ENCODE measurements around the gene AEBP1. TPM values are rescaled to one million over a fixed set of nuclear protein-coding genes. Genes with fewer than 3 reads are reported as not detected.

AEBP1 gene
- total RNA-seq, 2 experiments from 2014 or later: 4.1 to 4.8 TPM

DNA sequence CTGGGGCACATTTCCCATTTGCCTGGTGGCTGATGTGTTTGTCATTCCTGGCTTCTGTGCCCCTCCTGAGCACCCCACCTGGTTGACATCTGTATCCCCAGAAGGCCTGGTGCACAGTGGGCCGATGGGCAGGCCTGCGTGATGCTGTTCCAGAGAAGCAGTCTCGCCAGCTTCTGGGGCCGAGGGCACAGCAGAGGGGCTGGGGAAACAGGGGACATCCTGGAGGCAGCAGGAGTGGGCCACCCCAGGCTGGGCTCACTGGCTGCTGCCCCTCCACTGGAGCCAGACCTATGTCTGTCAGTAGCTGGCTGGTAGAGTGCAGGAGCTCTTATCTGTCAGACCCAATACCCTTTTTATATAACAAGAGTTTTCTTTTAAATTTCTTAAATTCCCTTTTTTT lies 37.9 kb downstream of the AEBP1 start:
- ChIA-PET CTCF (interaction anchor here (0.6 to 1.4 kb wide), 8 partner anchors 11 to 107 kb away, joined by 3 to 5 read pairs (median 3); no protein-coding TSS in a partner anchor), POLR2A (interaction anchor here (0.6 kb wide), 1 partner anchor 64 kb away, joined by 5 read pairs; no protein-coding TSS in a partner anchor)
- Mint-ChIP-seq H3K27ac (no peak overlapping the region), H3K27me3 (peaks cover 16% of the 10 kb centered on the region), H3K36me3 (ENCODE audit: low read depth) (no peaks in the 10 kb centered on the region), H3K9me3 (no peaks in the 10 kb centered on the region), H3K4me1 (peaks cover 11% of the 10 kb centered on the region), H3K4me3 (no peak overlapping the region)
- DNase-seq: no peak

DNA sequence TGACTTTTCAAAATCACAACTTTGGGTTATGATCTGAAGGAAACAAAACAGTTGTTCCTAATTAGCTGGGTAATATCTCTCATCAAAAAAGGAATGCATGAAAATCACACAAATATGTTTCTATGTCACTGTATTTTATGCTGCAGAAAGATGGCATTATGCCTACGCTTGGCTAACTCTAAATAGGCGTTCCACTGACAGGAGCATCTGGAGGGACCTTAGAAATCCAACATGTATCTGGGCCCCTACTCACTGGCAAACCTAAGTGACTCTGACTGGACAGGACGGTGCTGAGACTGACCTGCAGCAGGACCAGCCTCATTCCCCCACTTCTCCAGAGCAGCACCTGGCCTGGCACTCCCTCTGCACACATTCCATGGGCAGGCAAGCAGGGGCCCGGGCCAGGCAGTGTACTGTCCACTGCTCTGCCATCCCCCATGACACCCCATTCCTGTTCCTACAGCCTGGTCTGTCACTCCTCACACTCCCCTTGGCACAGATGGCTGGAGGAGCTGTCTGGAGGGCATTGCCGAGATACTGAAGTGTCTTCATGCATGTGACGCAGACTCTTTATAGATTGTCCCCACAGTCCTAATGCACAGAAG lies 39.6 kb downstream of the AEBP1 start:
- Mint-ChIP-seq H3K9me3 (no peaks in the 10 kb centered on the region), H3K27me3 (peaks cover 17% of the 10 kb centered on the region), H3K4me1 (peaks cover 11% of the 10 kb centered on the region), H3K27ac (no peak overlapping the region), H3K36me3 (ENCODE audit: low read depth) (no peaks in the 10 kb centered on the region), H3K4me3 (no peak overlapping the region)
- CTCF ChIA-PET: interaction anchor here (2.2 kb wide), 1 partner anchor 10 kb away, joined by 5 read pairs; no protein-coding TSS in a partner anchor
- no peak for DNase-seq
- POLR2A ChIA-PET: no interaction called here

DNA sequence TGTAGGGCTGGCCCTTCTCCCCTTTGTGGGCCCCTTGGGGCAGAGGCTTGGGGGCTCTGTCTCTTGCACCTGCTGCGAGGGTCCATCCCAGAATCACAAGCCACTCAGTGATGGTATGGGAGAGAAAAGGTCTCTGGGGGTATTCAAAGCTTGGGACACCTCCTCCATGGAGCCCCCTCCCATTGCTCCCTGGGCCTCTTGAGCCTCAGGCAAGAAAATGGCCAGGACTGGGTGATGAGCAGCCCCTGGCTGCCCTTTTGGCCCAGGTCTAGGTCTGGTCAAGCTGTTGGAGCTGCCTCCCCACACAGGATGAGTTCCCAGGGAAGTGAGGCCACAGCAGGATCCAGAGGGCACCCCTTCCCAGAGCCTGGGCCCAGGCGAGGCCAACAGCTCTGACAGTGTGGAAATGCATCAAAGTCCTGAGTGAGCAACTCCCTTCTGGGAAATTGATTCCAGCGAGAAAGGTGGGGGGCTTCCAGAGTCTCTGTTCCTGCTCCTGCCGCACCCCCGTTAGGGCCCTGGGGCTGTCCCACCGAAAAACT lies 40.4 kb downstream of the AEBP1 start:
- Mint-ChIP-seq H3K27me3 (peaks cover 19% of the 10 kb centered on the region), H3K4me3 (no peak overlapping the region), H3K4me1 (peaks cover 11% of the 10 kb centered on the region), H3K36me3 (ENCODE audit: low read depth) (no peaks in the 10 kb centered on the region), H3K27ac (no peak overlapping the region), H3K9me3 (no peaks in the 10 kb centered on the region)
- CTCF ChIA-PET: interaction anchor here (2.2 kb wide), 1 partner anchor 11 kb away, joined by 5 read pairs; no protein-coding TSS in a partner anchor
- no peak for DNase-seq
- POLR2A ChIA-PET: no interaction called here

DNA sequence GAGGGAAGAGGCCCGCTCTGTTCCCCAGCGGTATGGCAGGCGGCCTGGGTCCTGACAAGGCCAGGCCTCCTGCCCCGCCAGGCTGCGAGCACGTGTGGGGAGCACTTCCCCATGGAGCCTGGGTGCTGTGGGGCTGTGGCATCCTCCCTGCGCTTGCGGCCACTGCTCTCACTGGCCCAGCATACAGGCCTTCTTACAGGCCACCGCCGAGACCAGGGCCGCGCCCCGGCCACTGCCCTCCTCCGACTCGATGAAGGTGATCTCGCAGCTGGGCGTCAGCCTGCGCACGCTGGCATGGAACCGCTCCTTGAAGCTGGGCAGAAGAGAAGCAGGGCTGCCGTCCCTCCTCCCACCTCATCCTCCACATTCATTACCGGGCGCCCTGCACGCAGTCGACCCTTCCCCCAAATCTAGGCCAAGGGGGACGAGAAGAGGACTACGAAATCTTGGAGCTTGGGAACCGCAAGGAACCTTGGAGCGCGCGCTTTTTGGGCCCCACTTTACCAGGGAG lies 40.9 kb downstream of the AEBP1 start:
- POLR2A ChIA-PET: no interaction called here
- H3K4me1 Mint-ChIP-seq: peaks cover 11% of the 10 kb centered on the region
- peak overlapping the region; percentile 10 for H3K4me3 Mint-ChIP-seq
- no peaks in the 10 kb centered on the region for H3K36me3 Mint-ChIP-seq (ENCODE audit: low read depth)
- H3K27me3 Mint-ChIP-seq: peaks cover 19% of the 10 kb centered on the region
- H3K27ac Mint-ChIP-seq: no peak overlapping the region
- CTCF ChIA-PET: interaction anchor here (2.2 kb wide), 1 partner anchor 11 kb away, joined by 5 read pairs; no protein-coding TSS in a partner anchor
- DNase-seq: no peak
- no peaks in the 10 kb centered on the region for H3K9me3 Mint-ChIP-seq

DNA sequence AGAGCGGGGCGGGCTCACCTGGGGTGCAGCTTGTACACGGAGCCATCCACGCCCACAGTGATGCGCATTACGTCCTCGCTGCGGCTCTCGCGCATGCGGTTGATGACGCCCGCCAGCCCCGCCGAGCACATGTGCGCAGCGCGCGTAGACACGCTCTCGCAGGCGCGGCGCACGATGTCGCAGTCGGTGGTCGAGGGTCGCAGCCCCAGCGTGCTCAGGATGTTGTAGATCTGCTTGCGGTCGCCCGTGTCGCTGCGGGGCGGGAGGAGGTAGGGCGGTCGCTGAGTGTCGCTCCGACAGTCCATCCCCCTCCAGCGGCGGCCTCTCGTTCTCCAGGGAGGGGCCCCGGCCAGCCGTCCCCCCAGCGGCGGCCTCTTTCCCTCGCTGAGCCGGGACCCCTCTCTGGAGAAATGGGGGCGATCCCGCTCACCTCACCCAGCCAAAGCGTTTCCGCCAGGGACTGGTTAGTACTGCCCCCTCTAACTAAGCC lies 41.4 kb downstream of the AEBP1 start:
- H3K4me1 Mint-ChIP-seq: peaks cover 11% of the 10 kb centered on the region
- ChIA-PET POLR2A (no interaction called here), CTCF (interaction anchor here (2.2 kb wide), 1 partner anchor 12 kb away, joined by 5 read pairs; no protein-coding TSS in a partner anchor)
- H3K9me3 Mint-ChIP-seq: no peaks in the 10 kb centered on the region
- H3K4me3 Mint-ChIP-seq: peak overlapping the region; percentile 50
- peak overlapping the region; percentile 64 for H3K27ac Mint-ChIP-seq
- no peaks in the 10 kb centered on the region for H3K36me3 Mint-ChIP-seq (ENCODE audit: low read depth)
- H3K27me3 Mint-ChIP-seq: peaks cover 19% of the 10 kb centered on the region
- DNase-seq: peak; percentile 43

DNA sequence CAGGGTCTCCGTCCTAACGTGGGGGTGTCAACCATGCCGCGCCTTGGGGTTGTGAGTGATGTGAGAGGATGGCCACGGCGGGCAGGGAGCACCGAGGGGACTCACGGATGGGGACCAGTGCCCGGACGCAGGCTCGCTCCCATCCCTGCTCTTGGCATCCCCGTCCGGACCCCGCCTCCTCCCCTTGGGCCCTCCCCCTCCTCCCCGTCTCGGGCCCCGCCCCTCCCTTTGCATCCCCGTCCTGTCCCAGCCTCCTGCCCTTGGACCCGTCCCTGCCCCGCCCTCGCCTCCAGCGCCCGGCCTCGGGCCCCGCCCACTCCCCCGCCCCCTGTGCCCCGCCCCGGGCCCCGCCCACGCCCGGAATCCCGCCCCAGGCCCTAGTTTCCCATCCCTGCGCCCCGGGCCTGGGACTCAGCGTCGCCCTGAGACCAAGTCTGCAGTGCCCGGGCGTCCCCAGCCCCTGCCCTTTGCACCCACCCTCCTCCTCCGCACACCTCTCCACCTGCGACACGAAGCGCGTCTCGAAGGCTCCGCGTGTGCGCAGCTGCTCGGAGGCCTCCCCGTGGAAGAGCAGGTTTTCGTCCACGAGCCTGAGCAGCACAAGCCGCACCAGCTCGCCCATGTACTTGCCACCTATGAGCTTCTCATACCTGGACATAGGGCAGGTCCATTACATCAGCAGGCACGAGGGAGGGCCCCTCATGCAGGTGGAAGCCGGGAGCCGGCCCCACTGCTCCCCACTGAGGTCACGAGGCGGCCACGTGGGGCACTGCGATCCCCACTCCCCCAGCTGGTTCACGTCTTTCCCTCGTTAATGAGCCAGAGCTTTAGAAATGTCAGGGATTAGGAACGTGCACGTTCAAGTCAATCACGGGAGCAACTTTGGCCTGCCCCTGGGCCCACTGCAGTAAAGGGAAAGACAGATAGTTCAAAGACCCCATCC lies 42.1 kb downstream of the AEBP1 start:
- Mint-ChIP-seq H3K27ac (no peak overlapping the region), H3K27me3 (peaks cover 19% of the 10 kb centered on the region), H3K4me3 (peak overlapping the region; percentile 50), H3K4me1 (peaks cover 11% of the 10 kb centered on the region), H3K36me3 (ENCODE audit: low read depth) (no peaks in the 10 kb centered on the region), H3K9me3 (no peaks in the 10 kb centered on the region)
- CTCF ChIA-PET: interaction anchor here (1.0 to 1.8 kb wide), 4 partner anchors 9 to 127 kb away, joined by 3 to 6 read pairs (median 4); no protein-coding TSS in a partner anchor
- POLR2A ChIA-PET: no interaction called here
- DNase-seq: peak; percentile 68

DNA sequence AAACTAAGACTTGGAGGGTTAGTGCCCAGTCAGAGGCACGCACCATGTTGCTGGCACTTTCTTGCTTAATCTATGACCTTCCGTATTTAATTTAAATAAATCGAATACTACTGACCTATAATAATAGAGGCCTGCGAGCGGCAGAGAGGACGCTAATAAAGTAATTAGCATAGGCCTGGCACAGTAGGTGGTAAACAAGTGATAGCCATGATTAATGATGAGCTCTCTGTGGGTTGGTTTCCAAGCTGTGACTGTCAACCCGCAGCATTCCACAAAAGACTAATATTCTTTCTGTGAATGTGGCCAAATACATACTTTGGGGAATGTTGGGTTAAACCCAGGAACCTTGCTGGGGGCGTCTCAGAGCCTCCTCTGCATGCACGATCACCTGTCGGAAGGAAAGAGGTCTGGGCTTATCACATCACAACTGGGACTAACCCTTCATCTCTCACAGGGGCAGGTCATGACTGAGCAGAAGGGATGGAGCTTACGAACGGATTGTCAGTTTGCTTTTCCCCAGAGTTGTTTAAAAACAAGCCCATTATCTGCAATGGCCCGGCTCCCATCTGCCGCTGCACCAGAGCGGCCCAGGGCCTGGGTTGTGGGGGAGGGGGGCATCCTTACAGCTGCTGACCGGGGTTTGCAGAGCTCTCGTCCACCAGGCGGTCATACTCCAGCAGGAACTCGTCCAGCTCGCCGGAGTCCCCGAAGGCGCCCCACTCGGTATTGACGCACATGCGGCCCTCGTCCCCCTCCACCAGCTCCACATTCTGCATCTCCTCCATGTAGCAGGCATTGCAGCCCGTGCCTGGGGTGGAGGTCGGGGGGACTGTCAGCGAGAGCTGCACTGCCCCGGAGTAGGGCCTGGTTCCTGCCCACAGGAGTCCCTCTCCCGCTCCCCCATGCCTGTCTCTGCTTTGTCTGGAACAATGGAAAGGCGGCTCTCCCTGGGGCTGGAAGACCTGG lies 43.2 kb downstream of the AEBP1 start:
- POLR2A ChIA-PET: no interaction called here
- Mint-ChIP-seq H3K4me3 (no peak overlapping the region), H3K4me1 (peaks cover 11% of the 10 kb centered on the region), H3K27me3 (peaks cover 19% of the 10 kb centered on the region), H3K27ac (no peak overlapping the region), H3K9me3 (no peaks in the 10 kb centered on the region), H3K36me3 (ENCODE audit: low read depth) (no peaks in the 10 kb centered on the region)
- DNase-seq: no peak
- CTCF ChIA-PET: interaction anchor here (0.7 to 1.8 kb wide), 5 partner anchors 10 to 208 kb away, joined by 3 to 6 read pairs (median 3); no protein-coding TSS in a partner anchor

DNA sequence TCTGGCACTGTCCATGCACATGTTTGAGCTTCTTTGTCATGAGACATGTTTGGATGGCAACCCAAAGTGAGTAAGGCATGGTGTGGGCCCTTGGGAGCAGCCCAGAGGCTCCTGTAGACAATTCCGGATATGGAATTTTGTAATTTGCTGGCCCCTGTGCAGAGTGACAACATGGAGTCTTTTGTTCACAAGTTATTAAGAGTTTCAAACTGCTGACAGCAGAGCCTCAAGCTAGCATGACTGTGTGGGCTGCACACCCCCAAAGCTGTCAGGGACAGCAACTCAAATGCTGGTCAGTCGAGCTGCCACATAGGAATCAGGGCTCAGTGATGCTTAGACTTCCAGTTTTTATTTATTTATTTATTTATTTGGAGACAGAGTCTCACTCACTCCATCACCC lies 44.0 kb downstream of the AEBP1 start:
- no peak overlapping the region for H3K4me3 Mint-ChIP-seq

DNA sequence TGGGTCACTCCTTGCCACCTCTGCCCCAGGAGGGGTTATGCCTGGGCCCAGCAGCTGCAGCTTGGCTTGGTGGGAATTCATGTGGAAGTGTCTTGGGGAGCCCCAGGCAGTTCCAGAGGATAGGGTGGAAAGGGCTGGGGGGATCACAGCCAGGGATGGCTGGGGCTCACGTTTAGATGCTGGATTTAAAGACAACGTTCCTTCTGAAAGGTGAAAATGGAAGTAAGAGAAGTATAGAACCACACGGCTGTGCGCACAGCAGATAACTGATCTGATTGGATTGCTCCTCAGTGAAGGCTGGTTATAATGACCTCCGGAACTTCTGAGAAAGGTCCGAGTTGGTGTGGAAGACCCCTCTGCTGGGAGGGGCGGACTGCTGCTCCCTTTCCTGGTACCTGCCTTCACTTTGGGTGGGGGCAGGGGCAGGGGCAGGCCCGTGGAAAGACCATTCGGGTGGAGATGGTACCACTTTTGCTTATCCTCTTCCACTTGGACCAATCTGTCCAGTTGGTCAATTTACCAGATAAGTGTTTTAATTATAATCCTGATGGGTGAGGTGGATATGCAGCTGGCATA lies 44.9 kb downstream of the AEBP1 start:
- no peak overlapping the region for H3K4me3 Mint-ChIP-seq

More for the DNA sequence above, 44.0 kb downstream of the AEBP1 start:
- H3K27ac Mint-ChIP-seq: no peak overlapping the region
- H3K9me3 Mint-ChIP-seq: no peaks in the 10 kb centered on the region
- H3K4me1 Mint-ChIP-seq: peaks cover 11% of the 10 kb centered on the region
- DNase-seq: no peak
- H3K27me3 Mint-ChIP-seq: peaks cover 19% of the 10 kb centered on the region
- no peaks in the 10 kb centered on the region for H3K36me3 Mint-ChIP-seq (ENCODE audit: low read depth)
- CTCF ChIA-PET: no interaction called here
- POLR2A ChIA-PET: no interaction called here

DNA sequence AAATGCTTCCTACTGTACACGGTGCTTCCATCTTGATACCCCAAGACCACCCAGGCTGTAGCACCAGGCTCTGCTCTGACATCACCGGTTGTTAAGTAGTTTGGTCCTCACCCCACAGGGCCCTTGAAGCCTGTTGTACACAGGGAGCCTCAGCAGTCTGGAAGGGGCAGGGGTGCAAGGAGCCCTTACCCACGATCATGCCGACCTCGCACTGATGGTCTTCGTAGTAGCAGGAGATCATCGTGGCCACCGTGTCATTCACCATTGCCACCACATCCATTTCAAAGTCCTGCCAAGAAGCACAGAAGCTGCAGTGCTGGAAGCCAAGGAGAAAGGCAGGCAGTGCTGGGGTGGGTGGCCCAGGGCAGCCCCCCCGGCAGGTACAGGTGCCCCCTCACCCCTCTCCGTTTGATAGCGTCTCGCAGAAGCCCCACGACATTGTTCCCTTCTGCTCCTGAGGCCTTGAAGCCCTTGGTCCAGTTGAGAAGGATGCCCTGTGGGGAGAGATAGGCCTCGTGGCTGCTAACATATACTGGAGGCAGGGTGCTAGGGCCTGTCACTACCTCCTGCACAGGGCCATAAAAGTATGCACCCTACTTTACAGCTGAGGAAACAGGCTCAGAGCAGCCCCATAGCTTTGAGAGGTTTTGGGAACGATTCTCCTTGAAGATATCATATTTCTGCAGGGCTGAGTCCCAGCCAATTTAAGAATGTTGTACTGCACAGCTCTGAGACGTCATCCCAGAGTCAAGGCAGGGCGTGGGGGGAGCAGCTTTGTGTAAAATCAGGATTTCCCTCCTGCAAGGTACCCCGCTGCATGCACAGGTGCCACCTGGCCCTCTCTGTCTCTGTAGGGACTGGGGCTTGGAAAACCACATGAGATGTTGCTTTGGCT lies 45.7 kb downstream of the AEBP1 start:
- CTCF ChIA-PET: no interaction called here
- H3K36me3 Mint-ChIP-seq (ENCODE audit: low read depth): no peaks in the 10 kb centered on the region
- DNase-seq: no peak
- no peaks in the 10 kb centered on the region for H3K9me3 Mint-ChIP-seq
- no peak overlapping the region for H3K27ac Mint-ChIP-seq
- peaks cover 11% of the 10 kb centered on the region for H3K4me1 Mint-ChIP-seq
- H3K27me3 Mint-ChIP-seq: peaks cover 13% of the 10 kb centered on the region
- no peak overlapping the region for H3K4me3 Mint-ChIP-seq
- POLR2A ChIA-PET: no interaction called here

More for the DNA sequence above, 44.9 kb downstream of the AEBP1 start:
- no peak for DNase-seq
- Mint-ChIP-seq H3K4me1 (peaks cover 11% of the 10 kb centered on the region), H3K27ac (no peak overlapping the region), H3K36me3 (ENCODE audit: low read depth) (no peaks in the 10 kb centered on the region), H3K9me3 (no peaks in the 10 kb centered on the region), H3K27me3 (peaks cover 13% of the 10 kb centered on the region)
- POLR2A ChIA-PET: no interaction called here
- CTCF ChIA-PET: no interaction called here

DNA sequence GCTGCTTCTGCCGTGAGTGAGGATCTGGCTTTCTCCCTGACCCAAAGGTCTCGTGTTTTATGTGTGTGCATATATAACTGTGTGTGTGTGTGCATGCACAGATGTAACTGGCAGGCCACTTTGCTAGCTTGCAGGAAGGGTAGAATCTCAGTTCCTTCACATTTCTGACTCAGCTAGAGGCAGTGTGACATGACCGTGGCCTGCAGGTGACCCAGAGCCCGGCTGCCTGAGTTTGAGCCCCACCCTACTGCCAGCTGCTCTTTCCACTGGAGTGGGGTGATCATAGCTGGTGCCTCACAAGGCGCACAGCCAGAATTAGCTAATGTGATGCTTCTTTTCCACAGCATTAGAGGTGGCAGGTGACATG lies 46.3 kb downstream of the AEBP1 start:
- H3K4me1 Mint-ChIP-seq: peaks cover 6% of the 10 kb centered on the region
- CTCF ChIA-PET: interaction anchor here (0.6 to 1.1 kb wide), 2 partner anchors 11 to 106 kb away, joined by 3 to 4 read pairs; partner anchors contain the start of gene DBNL
- no peaks in the 10 kb centered on the region for H3K9me3 Mint-ChIP-seq
- no peak overlapping the region for H3K27ac Mint-ChIP-seq
- H3K36me3 Mint-ChIP-seq (ENCODE audit: low read depth): no peaks in the 10 kb centered on the region
- POLR2A ChIA-PET: no interaction called here
- peaks cover 8% of the 10 kb centered on the region for H3K27me3 Mint-ChIP-seq
- DNase-seq: no peak
- no peak overlapping the region for H3K4me3 Mint-ChIP-seq

All from activated CD4-positive, alpha-beta T cell treated with anti-CD3 and anti-CD28 coated beads, Interleukin-2, amount 10 ng/mL, durations not matched to agents 7 days and 5 days (primary cell).